HG03066 (cell line): Measurements from ENCODE around the gene CHAD.

ENCODE experiments used
- ATAC-seq: cut with Tn5 transposase; IDR thresholded peaks from one replicate; pipeline ENCODE4 v1.9.1; 2021; ENCODE audit warnings: low read depth; ENCODE audit not compliant: unreplicated experiment

CHAD gene, protein sequence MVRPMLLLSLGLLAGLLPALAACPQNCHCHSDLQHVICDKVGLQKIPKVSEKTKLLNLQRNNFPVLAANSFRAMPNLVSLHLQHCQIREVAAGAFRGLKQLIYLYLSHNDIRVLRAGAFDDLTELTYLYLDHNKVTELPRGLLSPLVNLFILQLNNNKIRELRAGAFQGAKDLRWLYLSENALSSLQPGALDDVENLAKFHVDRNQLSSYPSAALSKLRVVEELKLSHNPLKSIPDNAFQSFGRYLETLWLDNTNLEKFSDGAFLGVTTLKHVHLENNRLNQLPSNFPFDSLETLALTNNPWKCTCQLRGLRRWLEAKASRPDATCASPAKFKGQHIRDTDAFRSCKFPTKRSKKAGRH

DNA sequence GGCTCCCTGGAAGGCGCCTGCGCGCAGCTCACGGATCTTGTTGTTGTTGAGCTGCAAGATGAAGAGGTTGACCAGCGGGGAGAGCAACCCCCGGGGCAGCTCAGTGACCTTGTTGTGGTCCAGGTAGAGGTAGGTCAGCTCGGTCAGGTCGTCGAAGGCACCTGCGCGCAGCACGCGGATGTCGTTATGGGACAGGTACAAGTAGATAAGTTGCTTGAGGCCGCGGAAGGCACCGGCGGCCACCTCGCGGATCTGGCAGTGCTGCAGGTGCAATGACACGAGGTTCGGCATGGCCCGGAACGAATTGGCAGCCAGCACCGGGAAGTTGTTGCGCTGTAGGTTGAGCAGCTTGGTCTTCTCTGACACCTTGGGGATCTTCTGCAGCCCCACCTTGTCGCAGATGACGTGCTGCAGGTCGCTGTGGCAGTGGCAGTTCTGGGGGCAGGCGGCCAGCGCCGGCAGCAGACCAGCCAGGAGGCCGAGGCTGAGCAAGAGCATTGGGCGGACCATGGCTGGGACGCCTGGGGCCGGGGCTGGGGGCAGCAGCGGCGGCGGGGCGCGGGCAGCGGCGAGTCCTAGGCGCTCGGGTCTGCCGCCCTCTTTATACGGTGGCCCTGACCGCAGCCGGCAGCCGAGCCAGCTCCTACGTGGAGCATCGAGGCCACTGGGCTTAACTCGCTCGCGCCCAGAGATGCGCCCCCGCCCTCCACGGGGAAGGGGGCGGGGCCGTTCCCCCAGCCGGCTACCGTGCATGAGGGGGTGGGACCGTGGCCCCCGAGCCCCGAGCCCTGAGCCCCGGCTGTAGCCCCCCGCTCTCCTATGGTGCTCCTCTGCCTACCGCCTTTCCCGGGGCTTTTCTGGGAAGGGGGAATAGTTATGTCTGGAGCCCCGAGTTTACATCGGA, at the start of gene CHAD:
TSS of gene CHAD (minus strand) at position 577 of the 904 bp plus-strand sequence. CDS start at position 510, 67 bp downstream.
- no peak for ATAC-seq

DNA sequence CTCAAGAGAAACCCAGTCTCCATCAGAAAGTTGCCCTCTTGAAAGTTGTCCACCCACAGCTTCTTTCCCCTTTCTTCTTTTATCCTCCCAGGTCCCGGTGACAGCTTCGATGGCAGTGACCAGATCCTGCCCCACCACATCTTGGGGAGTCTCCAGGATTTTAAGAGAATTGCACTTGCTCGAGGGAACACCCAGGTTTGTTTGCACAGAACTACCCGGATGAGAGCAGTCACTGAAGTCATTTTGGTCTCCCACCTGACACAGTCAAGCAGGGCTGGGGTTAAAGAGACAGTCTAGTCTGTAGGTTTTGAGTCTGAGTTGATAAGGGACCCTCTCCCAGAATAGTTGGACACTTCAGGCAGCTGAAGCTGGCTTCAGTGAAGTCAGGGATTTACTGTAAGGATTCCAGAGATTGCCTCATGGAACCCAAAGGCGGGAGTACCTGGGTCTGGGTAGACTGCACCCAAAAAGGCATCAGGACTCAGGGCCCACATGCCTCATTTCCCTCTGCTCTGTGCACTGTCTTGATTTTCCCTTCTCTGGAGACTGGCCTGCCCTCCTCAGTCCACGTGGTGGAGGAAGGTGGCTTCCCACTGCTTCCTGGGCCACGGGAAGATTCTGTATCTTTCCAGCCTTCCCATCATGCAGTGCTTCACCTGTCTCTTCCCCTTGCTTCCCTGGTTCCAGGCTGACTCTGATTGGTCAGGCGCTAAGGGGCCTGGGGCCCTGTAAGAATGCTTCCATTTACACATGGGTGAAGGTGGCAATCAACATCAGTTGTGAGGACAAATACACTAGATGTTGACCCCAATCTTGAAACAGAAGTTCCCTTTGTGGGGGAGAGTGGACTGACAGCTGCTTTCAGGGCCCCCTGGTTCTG, 49.1 kb upstream of the CHAD start:
- ATAC-seq = no peak

DNA sequence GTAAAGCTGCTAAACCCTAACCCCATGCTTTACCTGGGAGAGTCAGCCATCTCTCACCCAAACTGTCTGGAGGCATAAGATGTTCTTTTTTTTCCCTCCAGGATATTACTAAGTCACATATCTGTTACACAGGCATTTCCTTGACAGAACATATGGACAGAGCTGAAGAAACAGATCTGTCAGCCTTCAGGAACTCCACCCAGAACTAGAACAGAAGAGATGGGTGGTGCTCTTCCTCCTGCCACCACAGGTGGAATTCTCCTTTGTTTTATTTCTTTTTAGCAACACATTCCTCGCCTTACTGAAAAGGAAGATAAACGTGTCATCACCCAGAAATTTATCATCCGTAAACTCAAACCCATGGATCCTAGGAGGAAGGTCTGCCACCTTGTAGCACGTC, 48.3 kb upstream of the CHAD start:
- ATAC-seq = no peak

DNA sequence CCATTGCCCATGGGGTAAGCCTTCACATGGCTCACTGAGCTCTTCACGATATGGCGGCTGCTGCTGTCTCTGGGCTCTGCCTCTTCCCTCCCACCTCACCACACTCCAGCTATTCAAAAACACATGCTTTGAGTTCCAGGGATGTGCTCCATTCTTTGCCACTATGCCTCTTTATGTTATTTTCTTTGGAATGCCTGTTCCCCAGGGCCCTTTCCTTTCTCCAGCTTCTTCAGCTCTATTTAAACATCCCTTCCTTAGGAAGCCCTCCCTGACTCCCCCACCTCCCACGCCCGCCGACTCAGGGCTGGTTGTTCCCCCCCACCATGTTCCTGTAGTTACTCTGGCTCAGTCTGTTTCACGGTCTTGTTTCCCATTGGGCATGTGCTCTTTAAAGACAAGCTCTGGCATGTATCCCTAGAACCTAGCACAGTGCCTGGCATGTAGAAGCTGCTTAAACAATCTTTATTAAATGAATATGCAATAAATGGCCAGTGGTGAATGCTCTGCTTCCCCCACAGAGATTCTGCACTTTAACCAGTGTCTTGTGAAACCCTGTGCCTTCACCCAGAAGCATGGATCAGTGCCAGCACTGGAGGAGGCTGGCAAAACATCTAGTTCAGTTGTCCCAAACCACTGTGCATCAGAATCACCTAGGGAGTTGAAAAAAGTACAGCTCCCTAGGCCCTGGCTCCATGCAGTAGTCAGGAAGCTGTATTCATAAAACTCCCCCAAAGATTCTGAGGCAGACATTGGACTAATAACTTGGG, 46.4 kb upstream of the CHAD start:
- no peak for ATAC-seq

DNA sequence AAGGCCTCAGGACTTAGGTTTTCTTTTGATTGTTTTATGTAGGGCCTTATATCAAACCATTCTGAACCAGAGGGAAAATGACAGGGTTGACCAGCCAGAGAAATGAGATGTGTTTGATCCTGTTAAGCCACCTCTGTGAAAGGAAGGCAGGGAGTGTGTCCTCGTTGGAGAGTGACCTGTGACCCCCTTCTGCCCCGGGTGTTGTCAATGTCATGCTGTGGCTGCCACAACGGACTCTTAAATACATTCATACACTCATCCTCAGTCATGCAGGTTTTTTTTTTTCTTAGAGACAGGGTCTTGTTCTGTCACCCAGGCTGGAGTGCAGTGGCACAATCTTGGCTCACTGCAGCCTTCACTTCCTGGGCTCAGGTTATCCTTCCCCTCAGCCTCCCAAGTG, 45.7 kb upstream of the CHAD start:
- ATAC-seq = no peak

DNA sequence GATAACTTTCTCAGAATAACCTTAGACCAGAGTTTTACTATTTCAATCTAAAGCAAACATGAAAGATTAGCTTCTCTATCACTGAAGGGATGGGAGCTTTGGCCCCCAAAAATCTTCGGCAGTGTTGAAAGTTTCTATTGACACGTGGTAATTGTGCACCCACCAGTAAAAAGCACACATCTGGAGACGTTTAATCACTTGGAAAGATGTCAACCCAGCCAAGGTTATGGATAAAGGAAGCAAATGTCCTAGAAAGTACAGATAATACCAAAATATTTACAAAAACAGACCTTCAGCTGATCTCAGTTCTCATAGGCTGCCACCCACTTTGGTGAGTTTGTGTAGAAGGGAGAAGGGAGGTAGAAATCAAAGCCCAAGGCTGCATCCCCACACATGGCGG, 44.8 kb upstream of the CHAD start:
- ATAC-seq = no peak

DNA sequence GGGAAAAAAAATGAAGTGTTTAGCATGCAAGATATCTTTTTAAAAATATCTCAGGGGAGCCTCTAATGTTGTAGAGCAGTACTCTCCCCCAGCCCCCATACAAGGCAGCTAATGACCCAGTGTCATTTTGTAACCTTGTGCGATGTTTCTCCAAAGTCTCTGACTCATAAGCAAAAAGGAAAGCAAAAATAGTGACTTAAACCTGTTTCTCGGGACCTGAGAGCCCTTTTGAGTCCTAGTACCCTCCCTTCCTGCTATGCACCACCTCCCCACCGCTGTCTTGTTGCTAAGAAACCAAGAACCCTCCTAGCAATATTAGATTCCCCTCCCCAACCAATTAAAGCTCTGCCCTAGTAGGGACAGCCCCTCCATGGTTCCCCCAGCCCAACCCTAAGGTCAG, 42.4 kb upstream of the CHAD start:
- no peak for ATAC-seq

DNA sequence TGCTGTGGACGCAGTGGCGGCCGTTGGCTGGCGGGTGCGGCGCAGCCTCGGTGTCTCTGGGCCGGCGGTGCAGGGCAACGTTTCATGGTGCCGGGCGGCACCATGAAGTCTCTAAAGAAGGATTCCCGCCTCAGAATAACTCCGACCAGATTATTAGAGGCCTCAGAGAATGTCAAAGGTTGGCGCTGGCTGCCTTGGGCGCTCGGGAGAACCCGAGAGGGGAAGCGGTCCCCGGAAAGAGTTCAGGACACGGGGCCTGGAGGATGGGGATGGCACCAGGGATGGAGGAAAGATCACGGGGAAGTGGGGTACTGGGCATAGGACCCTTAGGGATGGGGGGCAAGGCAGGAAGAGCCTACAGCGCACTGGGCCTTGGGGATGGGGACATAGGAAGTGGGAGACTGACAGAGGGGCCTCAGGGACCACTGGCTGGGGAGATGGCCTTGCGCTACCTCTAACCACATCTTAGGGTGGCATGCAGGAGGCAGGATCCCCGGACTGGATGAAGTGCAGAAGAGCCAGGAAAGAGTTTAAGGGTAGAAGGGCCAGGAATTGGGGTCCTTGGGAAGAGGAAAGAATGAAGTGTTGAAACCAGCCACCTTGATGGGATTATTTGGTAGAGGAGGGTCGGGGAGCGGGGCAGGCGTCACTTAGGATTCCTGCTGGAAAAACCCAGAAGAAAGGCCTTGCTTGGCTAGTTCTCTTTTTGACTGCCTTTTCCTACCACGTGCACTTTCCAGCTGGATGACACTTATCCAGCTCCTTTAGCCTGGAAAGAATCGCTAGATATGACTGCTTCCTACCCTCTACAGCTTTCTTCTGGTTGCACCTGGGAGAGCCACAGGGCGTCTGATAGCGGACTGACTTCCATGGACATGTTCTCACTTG, 40.1 kb upstream of the CHAD start:
- no peak for ATAC-seq

DNA sequence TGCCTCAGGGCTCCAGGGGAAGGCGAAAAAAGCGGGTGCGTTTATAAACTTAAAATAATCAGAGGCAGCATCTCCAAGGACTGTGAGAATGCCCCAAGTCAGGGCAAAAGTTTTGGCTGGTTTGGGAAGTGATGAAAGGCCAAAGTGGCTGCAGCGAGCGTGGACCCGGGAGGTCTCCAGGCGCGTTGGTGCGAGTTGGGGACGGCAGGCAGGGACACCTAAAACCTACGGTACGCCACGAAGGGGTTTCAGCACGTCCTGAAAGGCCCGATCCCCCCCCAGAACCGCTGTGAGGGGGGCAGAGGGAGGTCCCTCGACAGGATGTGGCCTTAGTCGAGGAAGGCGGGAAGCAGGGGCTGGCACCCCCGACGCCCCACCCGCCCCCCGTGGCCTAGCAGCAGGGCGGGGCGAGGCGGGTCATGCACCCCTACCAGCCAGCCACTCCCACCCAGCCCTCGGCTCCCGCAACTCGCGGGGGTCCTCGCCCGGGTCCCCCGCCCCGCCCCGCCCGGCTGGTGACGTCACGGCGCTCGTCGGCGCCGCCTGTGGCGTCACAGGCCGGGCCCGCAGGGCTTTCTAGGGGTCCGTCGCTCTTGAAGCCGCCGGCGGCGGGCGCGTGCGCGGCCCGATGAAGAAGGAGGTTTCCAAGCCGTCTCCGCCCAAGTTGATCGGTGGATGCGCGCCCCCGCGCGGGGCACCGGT, 39.3 kb upstream of the CHAD start, which contains the start of gene MYCBPAP:
TSS of gene MYCBPAP (plus strand) at position 569 of the 702 bp plus-strand sequence. CDS start 236 bp downstream, outside the sequence.
- no peak for ATAC-seq

DNA sequence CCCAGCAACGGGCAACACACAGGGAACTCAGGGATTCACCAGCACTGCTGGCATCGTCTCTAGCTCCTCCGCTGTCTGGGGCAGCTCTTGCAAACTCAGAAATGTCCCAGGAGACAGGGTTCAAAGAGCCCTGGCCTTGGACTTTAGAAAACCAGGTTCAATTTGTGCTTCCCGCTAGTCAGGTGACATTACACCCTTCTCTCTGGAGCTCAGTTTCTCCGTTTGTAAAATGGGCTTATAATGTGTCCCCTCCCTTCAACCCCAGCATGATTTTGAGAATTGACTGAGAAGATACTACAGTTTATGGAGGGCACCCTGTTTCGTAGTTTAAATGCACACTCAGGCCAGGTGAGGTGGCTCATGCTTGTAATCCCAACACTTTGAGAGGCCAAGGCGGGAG, 37.6 kb upstream of the CHAD start:
- no peak for ATAC-seq

DNA sequence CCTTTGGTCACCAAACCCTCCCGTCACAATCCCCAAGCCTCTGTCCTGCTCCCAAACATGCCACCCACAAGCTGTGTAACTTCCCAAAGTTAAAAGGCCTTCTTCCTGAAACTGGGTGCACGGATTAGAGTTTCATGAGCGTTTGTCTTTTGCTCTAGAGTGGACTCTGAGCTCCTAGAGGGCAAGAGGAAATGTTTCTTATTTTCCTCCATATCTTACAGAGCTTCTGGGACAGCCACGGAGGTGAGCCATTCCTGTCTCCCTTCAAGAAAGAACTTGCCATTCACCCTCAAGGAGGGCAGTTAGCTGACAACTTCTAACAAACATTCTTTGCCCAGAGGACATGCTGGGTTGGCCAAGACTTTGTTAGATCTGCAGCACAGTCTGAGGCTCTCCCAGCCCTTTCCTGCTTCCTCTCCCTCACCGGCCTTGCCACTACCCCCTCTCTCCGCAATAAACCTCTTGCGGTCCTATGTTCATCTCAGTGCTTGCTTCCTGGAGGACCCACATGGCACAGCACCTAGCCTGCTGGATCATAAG, 37.0 kb upstream of the CHAD start:
- no peak for ATAC-seq

DNA sequence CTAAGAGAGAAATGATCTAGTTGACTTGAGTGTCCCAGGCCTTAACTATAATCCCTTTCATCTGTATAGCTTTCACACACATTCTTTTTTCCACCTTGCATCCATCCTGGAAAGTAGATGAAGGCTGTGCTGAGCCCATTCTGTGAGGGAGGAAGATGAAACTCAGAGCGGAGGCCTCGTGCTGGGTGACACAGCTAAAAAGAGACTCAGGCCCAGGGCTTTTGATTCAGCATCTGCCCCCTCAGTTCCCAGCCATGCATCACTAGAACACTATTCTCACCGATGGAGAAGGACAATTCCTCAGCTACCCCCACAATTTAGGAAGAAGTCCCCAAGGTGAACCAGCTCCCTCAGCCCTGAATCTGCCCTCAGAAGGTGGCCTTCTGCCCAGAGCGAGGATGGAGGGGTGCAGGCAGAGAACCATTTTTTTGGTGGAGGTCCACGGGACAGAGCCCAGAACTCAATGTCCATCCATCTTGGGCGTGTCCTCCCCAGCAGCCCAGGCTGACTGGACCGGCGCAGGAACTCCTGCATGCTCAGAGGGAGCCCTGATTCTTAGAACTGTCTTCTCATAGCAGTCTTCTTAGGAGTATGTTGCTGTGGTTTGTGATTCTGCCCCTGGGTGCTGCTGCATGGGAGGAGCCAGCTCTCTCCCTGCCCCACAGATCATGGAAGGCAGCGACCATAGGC, 33.8 kb upstream of the CHAD start:
- no peak for ATAC-seq

DNA sequence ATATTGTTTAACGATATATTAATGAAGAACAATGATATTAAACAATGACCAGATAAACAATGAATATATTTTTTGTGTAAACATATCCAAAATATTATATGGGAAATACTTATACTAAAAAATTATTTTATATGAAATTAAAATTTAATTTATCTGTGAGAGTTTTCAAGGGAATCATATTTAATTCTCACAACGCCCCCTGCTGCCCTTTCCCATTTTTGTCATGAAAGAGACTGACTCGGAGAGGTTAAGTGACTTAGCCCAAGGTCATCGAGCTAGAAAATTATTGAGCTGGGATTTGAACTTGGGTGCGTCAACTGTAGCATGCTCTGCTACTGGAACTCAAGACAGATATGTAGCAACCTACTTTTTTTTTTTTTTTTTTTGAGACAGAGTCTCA, 32.4 kb upstream of the CHAD start:
- no peak for ATAC-seq

DNA sequence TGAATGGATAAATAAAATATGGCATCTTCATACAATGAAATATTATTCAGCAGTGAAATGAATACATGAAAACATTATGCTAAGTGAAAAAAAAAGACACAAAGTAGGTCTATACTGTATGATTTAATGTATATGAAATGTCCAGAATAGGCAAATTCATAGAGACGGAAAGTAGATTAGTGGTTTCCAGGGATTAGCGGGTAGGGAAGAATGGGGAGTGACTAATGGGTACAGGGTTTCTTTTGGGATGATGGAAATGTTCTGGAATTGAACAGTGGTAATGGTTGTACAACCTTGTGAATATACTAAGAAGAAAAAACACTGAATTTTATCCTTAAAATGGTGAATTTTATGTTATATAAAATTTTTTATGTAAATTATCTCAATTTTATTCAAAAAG, 31.0 kb upstream of the CHAD start:
- no peak for ATAC-seq

DNA sequence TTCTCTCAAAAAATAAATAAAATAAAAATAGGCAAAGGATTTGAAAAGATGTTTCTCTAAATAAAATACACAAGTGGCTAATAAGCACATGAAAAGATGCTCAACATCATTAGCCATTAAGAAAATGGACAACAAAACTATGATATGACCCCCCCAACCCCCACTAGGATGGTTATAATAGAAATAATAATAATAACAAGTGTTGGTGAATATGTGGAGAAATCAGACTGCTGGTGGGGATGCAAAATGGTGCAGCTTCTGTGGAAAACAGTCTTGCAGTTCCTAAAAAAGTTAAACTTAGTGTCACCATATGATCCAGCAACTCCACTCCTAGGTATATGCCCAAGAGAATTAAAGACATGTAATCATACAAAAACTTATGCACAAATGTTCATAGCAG, 30.6 kb upstream of the CHAD start:
- no peak for ATAC-seq

DNA sequence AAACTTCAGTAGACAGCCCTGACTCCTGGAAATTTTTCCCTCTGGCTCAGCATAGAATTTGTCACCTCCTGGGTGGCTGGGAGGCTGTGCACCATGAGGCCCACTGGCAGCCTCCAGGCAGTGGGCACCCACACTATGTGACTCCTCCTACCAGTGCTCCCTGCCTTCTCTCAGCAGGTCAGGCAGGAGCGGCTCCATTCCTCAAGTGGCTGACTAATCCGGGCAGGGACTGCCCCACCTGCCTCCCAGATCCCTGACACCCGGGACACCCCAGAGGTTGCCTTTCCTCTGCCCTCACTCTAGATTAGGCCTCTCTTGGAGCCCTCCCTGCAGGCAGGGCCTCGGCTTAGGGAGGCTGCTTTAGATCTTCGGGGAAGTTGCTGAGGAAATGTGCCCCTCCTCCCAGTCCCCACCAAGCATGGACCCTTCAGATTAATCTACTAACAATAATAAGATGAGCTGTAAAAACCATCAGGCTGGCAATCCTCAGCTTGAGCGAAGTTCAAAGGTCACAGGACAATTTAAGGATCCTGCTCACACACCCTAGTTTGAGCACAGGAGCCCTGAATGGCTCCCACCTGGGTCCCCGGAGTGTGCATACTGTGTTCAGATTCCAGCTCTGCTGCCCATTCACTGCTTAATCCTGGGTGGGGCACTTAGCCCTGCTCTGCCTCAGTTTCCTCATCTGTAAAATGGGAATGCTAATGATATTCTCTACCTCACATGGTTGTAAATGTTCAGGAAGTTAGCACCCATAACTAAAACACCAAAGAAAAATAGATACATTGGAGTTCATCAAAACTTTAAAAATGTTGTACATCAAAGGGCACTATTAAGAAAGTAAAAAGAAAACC, 29.6 kb upstream of the CHAD start:
- ATAC-seq = no peak

DNA sequence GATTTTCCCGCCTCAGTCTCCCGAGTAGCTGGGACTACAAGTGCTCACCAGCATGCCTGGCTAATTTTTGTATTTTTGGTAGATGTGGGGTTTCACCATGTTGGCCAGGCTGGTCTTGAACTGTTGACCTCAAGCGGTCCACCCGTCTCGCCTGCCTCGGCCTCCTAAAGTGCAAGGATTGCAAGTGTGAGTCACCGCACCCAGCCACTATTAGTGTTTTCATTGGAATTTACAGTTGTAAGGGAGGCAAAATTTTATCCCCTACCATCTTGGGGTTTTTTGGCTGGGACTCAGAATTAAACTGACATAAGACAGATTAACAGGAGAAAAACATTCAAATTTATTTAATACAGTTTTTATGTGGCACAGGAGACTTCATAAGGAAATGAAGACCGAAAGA, 27.2 kb upstream of the CHAD start:
- ATAC-seq = no peak
